IPS DF 6.9 (cell line): ENCODE data around the gene ODF2.

Source experiments
- DNase-seq: peaks from one replicate; pipeline ENCODE4 v3.0.0-alpha.2; 2013; ENCODE audit warnings: low read depth, low spot score
- H3K27ac ChIP-seq: one replicate; pipeline ENCODE4 v1.5.1; 2013; ENCODE audit warnings: low read length, control low read depth
- H3K27me3 ChIP-seq: 2 replicates; pipeline ENCODE4 v1.6.1; 2013; ENCODE audit warnings: mild to moderate bottlenecking, low read length; ENCODE audit not compliant: control insufficient read depth, insufficient read depth
- H3K36me3 ChIP-seq: 2 replicates; pipeline ENCODE4 v1.6.1; 2013; ENCODE audit warnings: low read length; ENCODE audit not compliant: control insufficient read depth, insufficient read depth
- H3K4me1 ChIP-seq: 2 replicates; pipeline ENCODE4 v1.6.1; 2013; ENCODE audit warnings: low read length; ENCODE audit not compliant: control insufficient read depth, insufficient read depth
- H3K4me3 ChIP-seq: 2 replicates; pipeline ENCODE4 v1.5.1; 2013; ENCODE audit warnings: mild to moderate bottlenecking, low read length
- H3K9me3 ChIP-seq: 2 replicates; pipeline ENCODE4 v1.6.1; 2013; ENCODE audit warnings: low read length, inconsistent platforms; ENCODE audit not compliant: control insufficient read depth, insufficient read depth
- WGBS: extraction: QIAGEN DNeasy Blood & Tissue Kit; methylation state at CpG from one replicate; pipeline ENCODE4 v1.1.7; 2013; ENCODE audit warnings: mixed read lengths, missing lambda C conversion rate; ENCODE audit not compliant: insufficient read length, insufficient coverage; 5-methylcytosine and 5-hydroxymethylcytosine counted together

The ODF2 gene

GRCh38 chr9:128448746-128449145, 7.1 kb upstream of the ODF2 start:
- WGBS, result no CpG with 5 or more reads among the region's 2 CpGs
- Histone ChIP-seq H3K27me3 (0 out of 2 replicates have a peak, but pooled peaks cover 2% of the 10 kb centered on the region), H3K36me3 (no peaks in the 10 kb centered on the region)

GRCh38 chr9:128454991-128455390, 815 bp upstream of the ODF2 start:
- H3K27me3 ChIP-seq, result peaks cover 18% of the 10 kb centered on the region; the same call in 1 of the 2 replicates
- H3K36me3 ChIP-seq, result no peaks in the 10 kb centered on the region
- H3K4me3 ChIP-seq, result no peak overlapping the region
- no peaks in the 10 kb centered on the region for H3K4me1 ChIP-seq
- no peaks in the 10 kb centered on the region for H3K9me3 ChIP-seq
- no peak for DNase-seq
- no CpG with 5 or more reads among the region's 14 CpGs for WGBS
- no peak overlapping the region for H3K27ac ChIP-seq

More at GRCh38 chr9:128448746-128449145, 7.1 kb upstream of the ODF2 start:
- no peak overlapping the region for H3K4me3 ChIP-seq
- H3K4me1 ChIP-seq, result no peaks in the 10 kb centered on the region
- H3K9me3 ChIP-seq, result no peaks in the 10 kb centered on the region
- no peak for DNase-seq
- H3K27ac ChIP-seq, result no peak overlapping the region

GRCh38 chr9:128456613-128457061, 831 bp downstream of the ODF2 start:
- Histone ChIP-seq H3K9me3 (no peaks in the 10 kb centered on the region), H3K27me3 (peaks cover 21% of the 10 kb centered on the region), H3K36me3 (0 out of 2 replicates have a peak, but pooled peaks cover 4% of the 10 kb centered on the region), H3K27ac (no peak overlapping the region), H3K4me3 (peak overlapping the region; percentile 79; the same call in 1 of the 2 replicates), H3K4me1 (no peaks in the 10 kb centered on the region)
- no CpG with 5 or more reads among the region's 48 CpGs for WGBS
- DNase-seq, result no peak

- no peaks in the 10 kb centered on the region for H3K4me1 ChIP-seq
- no peaks in the 10 kb centered on the region for H3K9me3 ChIP-seq
- no CpG with 5 or more reads among the region's 14 CpGs for WGBS
- 0 out of 2 replicates have a peak, but pooled peaks cover 4% of the 10 kb centered on the region for H3K36me3 ChIP-seq
- H3K27me3 ChIP-seq, result peaks cover 20% of the 10 kb centered on the region
- no peak for DNase-seq
- no peak overlapping the region for H3K27ac ChIP-seq
- H3K4me3 ChIP-seq, result no peak overlapping the region; the same call in 1 of the 2 replicates
Measured at GRCh38 chr9:128457207-128457606, 1.4 kb downstream of the ODF2 start.

GRCh38 chr9:128459011-128459410, 3.2 kb downstream of the ODF2 start:
- Histone ChIP-seq H3K4me1 (no peaks in the 10 kb centered on the region), H3K27ac (no peak overlapping the region), H3K9me3 (no peaks in the 10 kb centered on the region), H3K4me3 (no peak overlapping the region), H3K27me3 (peaks cover 20% of the 10 kb centered on the region), H3K36me3 (peaks cover 4% of the 10 kb centered on the region; the same call in 1 of the 2 replicates)
- WGBS, result no CpG with 5 or more reads among the region's 3 CpGs
- DNase-seq, result no peak

GRCh38 chr9:128469070-128469469, 13.3 kb downstream of the ODF2 start:
- peaks cover 1% of the 10 kb centered on the region; the same call in 1 of the 2 replicates for H3K4me1 ChIP-seq
- no peak overlapping the region for H3K4me3 ChIP-seq
- H3K27ac ChIP-seq, result no peak overlapping the region
- DNase-seq, result no peak
- H3K9me3 ChIP-seq, result no peaks in the 10 kb centered on the region
- WGBS, result no CpG with 5 or more reads among the region's 7 CpGs
- peaks cover 11% of the 10 kb centered on the region; the same call in 1 of the 2 replicates for H3K36me3 ChIP-seq
- H3K27me3 ChIP-seq, result no peaks in the 10 kb centered on the region

- no CpG with 5 or more reads among the region's 5 CpGs for WGBS
Measured at GRCh38 chr9:128470560-128470959, 14.8 kb downstream of the ODF2 start.

GRCh38 chr9:128473104-128473503, 17.3 kb downstream of the ODF2 start:
- Histone ChIP-seq H3K9me3 (no peaks in the 10 kb centered on the region), H3K4me1 (peaks cover 1% of the 10 kb centered on the region; the same call in 1 of the 2 replicates), H3K27ac (no peak overlapping the region), H3K27me3 (no peaks in the 10 kb centered on the region), H3K4me3 (no peak overlapping the region), H3K36me3 (peaks cover 11% of the 10 kb centered on the region; the same call in 1 of the 2 replicates)
- DNase-seq, result no peak
- no CpG with 5 or more reads among the region's 5 CpGs for WGBS

More at GRCh38 chr9:128470560-128470959, 14.8 kb downstream of the ODF2 start:
- H3K27ac ChIP-seq, result no peak overlapping the region
- peaks cover 1% of the 10 kb centered on the region; the same call in 1 of the 2 replicates for H3K4me1 ChIP-seq
- no peak overlapping the region for H3K4me3 ChIP-seq
- no peak for DNase-seq
- no peaks in the 10 kb centered on the region for H3K27me3 ChIP-seq
- peaks cover 11% of the 10 kb centered on the region; the same call in 1 of the 2 replicates for H3K36me3 ChIP-seq
- H3K9me3 ChIP-seq, result no peaks in the 10 kb centered on the region

- H3K27ac ChIP-seq, result no peak overlapping the region
Measured at GRCh38 chr9:128475867-128476266, 20.1 kb downstream of the ODF2 start.

GRCh38 chr9:128479262-128479661, 23.5 kb downstream of the ODF2 start:
- Histone ChIP-seq H3K9me3 (no peaks in the 10 kb centered on the region), H3K27me3 (no peaks in the 10 kb centered on the region), H3K27ac (no peak overlapping the region), H3K36me3 (peaks cover 4% of the 10 kb centered on the region; the same call in 1 of the 2 replicates), H3K4me1 (peaks cover 1% of the 10 kb centered on the region; the same call in 1 of the 2 replicates), H3K4me3 (no peak overlapping the region)
- no peak for DNase-seq
- no CpG with 5 or more reads among the region's 1 CpG for WGBS

More at GRCh38 chr9:128475867-128476266, 20.1 kb downstream of the ODF2 start:
- WGBS, result no CpG with 5 or more reads among the region's 7 CpGs
- peaks cover 9% of the 10 kb centered on the region; the same call in 1 of the 2 replicates for H3K36me3 ChIP-seq
- H3K27me3 ChIP-seq, result no peaks in the 10 kb centered on the region
- H3K4me3 ChIP-seq, result no peak overlapping the region
- no peaks in the 10 kb centered on the region for H3K9me3 ChIP-seq
- DNase-seq, result no peak
- peaks cover 1% of the 10 kb centered on the region; the same call in 1 of the 2 replicates for H3K4me1 ChIP-seq

GRCh38 chr9:128481561-128481960, 25.8 kb downstream of the ODF2 start:
- Histone ChIP-seq H3K9me3 (no peaks in the 10 kb centered on the region), H3K36me3 (peaks cover 11% of the 10 kb centered on the region; the same call in 1 of the 2 replicates), H3K27me3 (no peaks in the 10 kb centered on the region), H3K4me3 (no peak overlapping the region), H3K27ac (no peak overlapping the region), H3K4me1 (peaks cover 1% of the 10 kb centered on the region; the same call in 1 of the 2 replicates)
- no peak for DNase-seq
- WGBS, result no CpG with 5 or more reads among the region's 10 CpGs
